ENCODE results near the gene LRMDA.

LRMDA gene

GRCh38 chr10:75538144-75538543, 106.7 kb downstream of the LRMDA start:
- peaks cover 22% of the 10 kb centered on the region for H3K36me3 Mint-ChIP-seq (ENCODE audit: low read depth)
- no peak overlapping the region for H3K27ac Mint-ChIP-seq
- intact Hi-C loops (cut with micrococcal nuclease) = no loop called here
- no peak overlapping the region for H3K4me3 Mint-ChIP-seq
- H3K27me3 Mint-ChIP-seq = no peaks in the 10 kb centered on the region
- H3K9me3 Mint-ChIP-seq = no peaks in the 10 kb centered on the region
- H3K4me1 Mint-ChIP-seq (ENCODE audit: low read depth) = peaks cover 11% of the 10 kb centered on the region

- Mint-ChIP-seq H3K27me3 (no peaks in the 10 kb centered on the region), H3K4me1 (ENCODE audit: low read depth) (peaks cover 15% of the 10 kb centered on the region), H3K4me3 (no peak overlapping the region), H3K36me3 (ENCODE audit: low read depth) (peaks cover 25% of the 10 kb centered on the region), H3K27ac (no peak overlapping the region), H3K9me3 (no peaks in the 10 kb centered on the region)
- intact Hi-C loops (cut with micrococcal nuclease) = no loop called here
Observed at GRCh38 chr10:75538765-75539164, 107.3 kb downstream of the LRMDA start.

GRCh38 chr10:75540357-75540966, 109.0 kb downstream of the LRMDA start:
- intact Hi-C loops (cut with micrococcal nuclease) = no loop called here
- Mint-ChIP-seq H3K27me3 (no peaks in the 10 kb centered on the region), H3K4me1 (ENCODE audit: low read depth) (peaks cover 30% of the 10 kb centered on the region), H3K9me3 (no peaks in the 10 kb centered on the region), H3K4me3 (no peak overlapping the region), H3K36me3 (ENCODE audit: low read depth) (peaks cover 24% of the 10 kb centered on the region), H3K27ac (no peak overlapping the region)

- Mint-ChIP-seq H3K9me3 (no peaks in the 10 kb centered on the region), H3K27ac (no peak overlapping the region), H3K4me3 (no peak overlapping the region), H3K36me3 (ENCODE audit: low read depth) (peaks cover 19% of the 10 kb centered on the region), H3K27me3 (no peaks in the 10 kb centered on the region), H3K4me1 (ENCODE audit: low read depth) (peaks cover 27% of the 10 kb centered on the region)
- intact Hi-C loops (cut with micrococcal nuclease) = no loop called here
Observed at GRCh38 chr10:75540981-75541380, 109.6 kb downstream of the LRMDA start.

GRCh38 chr10:75541411-75541810, 110.0 kb downstream of the LRMDA start:
- intact Hi-C loops (cut with micrococcal nuclease) = no loop called here
- Mint-ChIP-seq H3K27ac (no peak overlapping the region), H3K27me3 (no peaks in the 10 kb centered on the region), H3K9me3 (no peaks in the 10 kb centered on the region), H3K4me3 (no peak overlapping the region), H3K4me1 (ENCODE audit: low read depth) (peaks cover 24% of the 10 kb centered on the region), H3K36me3 (ENCODE audit: low read depth) (peaks cover 15% of the 10 kb centered on the region)

- intact Hi-C loops (cut with micrococcal nuclease) = no loop called here
- Mint-ChIP-seq H3K27ac (no peak overlapping the region), H3K4me3 (no peak overlapping the region), H3K27me3 (no peaks in the 10 kb centered on the region), H3K36me3 (ENCODE audit: low read depth) (peaks cover 15% of the 10 kb centered on the region), H3K4me1 (ENCODE audit: low read depth) (peaks cover 27% of the 10 kb centered on the region), H3K9me3 (no peaks in the 10 kb centered on the region)
Observed at GRCh38 chr10:75542084-75542483, 110.7 kb downstream of the LRMDA start.

- no peaks in the 10 kb centered on the region for H3K9me3 Mint-ChIP-seq
- intact Hi-C loops (cut with micrococcal nuclease) = no loop called here
- H3K27me3 Mint-ChIP-seq = no peaks in the 10 kb centered on the region
- peaks cover 15% of the 10 kb centered on the region for H3K36me3 Mint-ChIP-seq (ENCODE audit: low read depth)
- no peak overlapping the region for H3K4me3 Mint-ChIP-seq
- H3K4me1 Mint-ChIP-seq (ENCODE audit: low read depth) = peaks cover 30% of the 10 kb centered on the region
- no peak overlapping the region for H3K27ac Mint-ChIP-seq
Observed at GRCh38 chr10:75542906-75543305, 111.5 kb downstream of the LRMDA start.

- Mint-ChIP-seq H3K27me3 (no peaks in the 10 kb centered on the region), H3K9me3 (no peaks in the 10 kb centered on the region), H3K36me3 (ENCODE audit: low read depth) (peaks cover 15% of the 10 kb centered on the region), H3K4me3 (no peak overlapping the region), H3K4me1 (ENCODE audit: low read depth) (peaks cover 39% of the 10 kb centered on the region), H3K27ac (no peak overlapping the region)
- intact Hi-C loops (cut with micrococcal nuclease) = no loop called here
Observed at GRCh38 chr10:75544386-75544785, 113.0 kb downstream of the LRMDA start.

- Mint-ChIP-seq H3K9me3 (no peaks in the 10 kb centered on the region), H3K4me1 (ENCODE audit: low read depth) (peaks cover 39% of the 10 kb centered on the region), H3K36me3 (ENCODE audit: low read depth) (peaks cover 15% of the 10 kb centered on the region), H3K27me3 (no peaks in the 10 kb centered on the region), H3K4me3 (no peak overlapping the region), H3K27ac (no peak overlapping the region)
- intact Hi-C loops (cut with micrococcal nuclease) = no loop called here
Observed at GRCh38 chr10:75544993-75545706, 113.7 kb downstream of the LRMDA start.

GRCh38 chr10:75546004-75546403, 114.6 kb downstream of the LRMDA start:
- Mint-ChIP-seq H3K27ac (no peak overlapping the region), H3K9me3 (no peaks in the 10 kb centered on the region), H3K4me1 (ENCODE audit: low read depth) (peaks cover 39% of the 10 kb centered on the region), H3K27me3 (no peaks in the 10 kb centered on the region), H3K4me3 (no peak overlapping the region), H3K36me3 (ENCODE audit: low read depth) (peaks cover 15% of the 10 kb centered on the region)
- intact Hi-C loops (cut with micrococcal nuclease) = no loop called here

GRCh38 chr10:75547391-75548298, 116.2 kb downstream of the LRMDA start:
- intact Hi-C loops (cut with micrococcal nuclease) = no loop called here
- H3K4me1 Mint-ChIP-seq (ENCODE audit: low read depth) = peaks cover 39% of the 10 kb centered on the region
- H3K4me3 Mint-ChIP-seq = no peak overlapping the region
- H3K27ac Mint-ChIP-seq = no peak overlapping the region
- H3K36me3 Mint-ChIP-seq (ENCODE audit: low read depth) = peaks cover 14% of the 10 kb centered on the region
- peaks cover 10% of the 10 kb centered on the region for H3K9me3 Mint-ChIP-seq
- H3K27me3 Mint-ChIP-seq = no peaks in the 10 kb centered on the region

- Mint-ChIP-seq H3K4me3 (no peak overlapping the region), H3K36me3 (ENCODE audit: low read depth) (peaks cover 13% of the 10 kb centered on the region), H3K9me3 (peaks cover 14% of the 10 kb centered on the region), H3K27ac (no peak overlapping the region), H3K4me1 (ENCODE audit: low read depth) (peaks cover 42% of the 10 kb centered on the region), H3K27me3 (no peaks in the 10 kb centered on the region)
- intact Hi-C loops (cut with micrococcal nuclease) = no loop called here
Observed at GRCh38 chr10:75548356-75548755, 116.9 kb downstream of the LRMDA start.

- H3K27ac Mint-ChIP-seq = no peak overlapping the region
- peaks cover 8% of the 10 kb centered on the region for H3K36me3 Mint-ChIP-seq (ENCODE audit: low read depth)
- intact Hi-C loops (cut with micrococcal nuclease) = no loop called here
- H3K4me1 Mint-ChIP-seq (ENCODE audit: low read depth) = peaks cover 34% of the 10 kb centered on the region
- H3K27me3 Mint-ChIP-seq = no peaks in the 10 kb centered on the region
- no peak overlapping the region for H3K4me3 Mint-ChIP-seq
- peaks cover 14% of the 10 kb centered on the region for H3K9me3 Mint-ChIP-seq
Observed at GRCh38 chr10:75550191-75550590, 118.8 kb downstream of the LRMDA start.

- H3K36me3 Mint-ChIP-seq (ENCODE audit: low read depth) = peaks cover 8% of the 10 kb centered on the region
- H3K27me3 Mint-ChIP-seq = no peaks in the 10 kb centered on the region
- H3K9me3 Mint-ChIP-seq = peaks cover 14% of the 10 kb centered on the region
- no peak overlapping the region for H3K4me3 Mint-ChIP-seq
- H3K27ac Mint-ChIP-seq = no peak overlapping the region
- peaks cover 30% of the 10 kb centered on the region for H3K4me1 Mint-ChIP-seq (ENCODE audit: low read depth)
- intact Hi-C loops (cut with micrococcal nuclease) = no loop called here
Observed at GRCh38 chr10:75552171-75552570, 120.7 kb downstream of the LRMDA start.

Measured in dendritic cell treated with granulocyte-macrophage colony-stimulating factor and Interleukin-4, amounts not matched to agents 40 ng/mL and 50 ng/mL, for 4 days (primary cell).